HepG2 (cell line): ENCODE results near the gene PIGW. TPM values are rescaled to one million over a fixed set of nuclear protein-coding genes. Genes with fewer than 3 reads are reported as not detected.

ENCODE experiments used
- FOXO1 ChIP-seq: sonication (generic); formaldehyde crosslinking; IDR thresholded peaks from 2 replicates; pipeline ENCODE4 v1.4.0; 2020; ENCODE audit warnings: missing genetic modification reagents
- HHEX ChIP-seq: IDR thresholded peaks from 2 replicates; pipeline ENCODE4 v1.6.1; 2016; ENCODE audit warnings: control low read depth
- HNF4G ChIP-seq, 2 experiments: sonication (generic) in 1 of 2; formaldehyde crosslinking in 1 of 2; IDR thresholded peaks; 2 replicates each; pipeline versions ENCODE4 v1.4.0 to v1.6.1; 2011 to 2020; ENCODE audit warnings: borderline replicate concordance in 2 of 2, low read depth in 2 of 2, mild to moderate bottlenecking in 2 of 2, low read length in 1 of 2, missing genetic modification reagents in 1 of 2, moderate library complexity in 1 of 2
- KLF11 ChIP-seq: IDR thresholded peaks from 2 replicates; pipeline ENCODE4 v1.6.1; 2016; ENCODE audit warnings: missing compliant biosample characterization
- MEIS1 ChIP-seq: sonication (generic); formaldehyde crosslinking; IDR thresholded peaks from 2 replicates; pipeline ENCODE4 v1.9.0; 2021; ENCODE audit warnings: mild to moderate bottlenecking, missing genetic modification reagents, moderate library complexity, borderline replicate concordance
- NPAS2 ChIP-seq: sonication (generic); formaldehyde crosslinking; IDR thresholded peaks from 2 replicates; pipeline ENCODE4 v1.8.0; 2022; ENCODE audit warnings: mild to moderate bottlenecking, missing genetic modification reagents, borderline replicate concordance
- SNRNP70 ChIP-seq: fragments of 200-400 bp; formaldehyde crosslinking; IDR thresholded peaks from 2 replicates; pipeline ENCODE4 v1.6.1; 2017; ENCODE audit warnings: mild to moderate bottlenecking, low read depth, low read length, moderate library complexity
- TAF15 ChIP-seq: fragments of 200-400 bp; formaldehyde crosslinking; IDR thresholded peaks from one replicate; pipeline ENCODE4 v1.6.1; 2018; ENCODE audit warnings: mild to moderate bottlenecking, low read depth, low read length; ENCODE audit not compliant: poor library complexity, severe bottlenecking
- TBP ChIP-seq: sonication (generic); formaldehyde crosslinking; IDR thresholded peaks from 2 replicates; pipeline ENCODE4 v1.5.0; 2020; ENCODE audit warnings: missing genetic modification reagents
- THAP8 ChIP-seq: sonication (generic); formaldehyde crosslinking; IDR thresholded peaks from 2 replicates; pipeline ENCODE4 v1.5.1; 2020; ENCODE audit warnings: missing genetic modification reagents, mild to moderate bottlenecking, borderline replicate concordance
- TOE1 ChIP-seq: sonication (generic); formaldehyde crosslinking; IDR thresholded peaks from 2 replicates; pipeline ENCODE4 v1.4.0; 2020; ENCODE audit warnings: mild to moderate bottlenecking, missing genetic modification reagents
- U2AF1 ChIP-seq: fragments of 200-400 bp; formaldehyde crosslinking; optimal IDR thresholded peaks from 2 replicates; pipeline ENCODE3; 2017; ENCODE audit warnings: mild to moderate bottlenecking, low read depth, low read length
- ZBTB42 ChIP-seq: sonication (generic); formaldehyde crosslinking; IDR thresholded peaks from 2 replicates; pipeline ENCODE4 v1.5.0; 2020; ENCODE audit warnings: mild to moderate bottlenecking, missing genetic modification reagents
- ZKSCAN8 ChIP-seq: IDR thresholded peaks from 2 replicates; pipeline ENCODE4 v1.6.1; 2016; ENCODE audit warnings: borderline replicate concordance, missing genetic modification reagents, missing compliant biosample characterization
- ZNF160 ChIP-seq: sonication (generic); formaldehyde crosslinking; IDR thresholded peaks from 2 replicates; pipeline ENCODE4 v1.8.0; 2022; ENCODE audit warnings: mild to moderate bottlenecking, inconsistent platforms, missing genetic modification reagents
- ZNF619 ChIP-seq: sonication (generic); formaldehyde crosslinking; IDR thresholded peaks from 2 replicates; pipeline ENCODE4 v1.4.0; 2020; ENCODE audit warnings: mild to moderate bottlenecking, missing genetic modification reagents
- ZNF800 ChIP-seq: sonication (generic); formaldehyde crosslinking; IDR thresholded peaks from 2 replicates; pipeline ENCODE4 v1.4.0; 2020; ENCODE audit warnings: missing genetic modification reagents
- polyA plus RNA-seq, 8 experiments: library from polyadenylated mRNA; depleted of rRNA in 3 of 8; stranded (reverse) in 7 of 8; unstranded in 1 of 8; fragments of >200 nt; fragmentation: Illumina TruSeq in 4 of 8; extraction: Trizol in 4 of 8; gene quantifications; 2 replicates each; pipeline versions ENCODE4 v1.2.1 to v1.2.3, GENCODE V29; 2011 to 2016; ENCODE audit warnings: low read depth in 4 of 8, missing spikeins in 1 of 8, mixed read lengths in 1 of 8; ENCODE audit not compliant: insufficient read depth in 1 of 8
- total RNA-seq, 5 experiments: library from RNA; depleted of rRNA; stranded (reverse); fragments of >200 nt; fragmentation: Illumina TruSeq; extraction: Trizol; gene quantifications; 2 replicates each; pipeline ENCODE4 v1.2.3, GENCODE V29; 2016; ENCODE audit warnings: low read depth in 1 of 5
- TF ChIP-seq, protein P1 (sequence below), 2 experiments: sonication (generic) in 1 of 2; formaldehyde crosslinking in 1 of 2; IDR thresholded peaks; 2 replicates each; pipeline versions ENCODE4 v1.4.0 to v1.6.1; 2016 to 2020; ENCODE audit warnings: borderline replicate concordance in 1 of 2, low read depth in 1 of 2, mild to moderate bottlenecking in 1 of 2, missing genetic modification reagents in 1 of 2
- TF ChIP-seq, protein P2 (sequence below): sonication (generic); formaldehyde crosslinking; IDR thresholded peaks from 2 replicates; pipeline ENCODE4 v1.4.0; 2020; ENCODE audit warnings: mild to moderate bottlenecking, missing genetic modification reagents

PIGW gene
- total and polyA plus RNA-seq, 2 of the 13 experiments (the other 11 are each of a cell fraction or from before 2014, with no cell fraction given), result 9.0 to 24.0 TPM

DNA sequence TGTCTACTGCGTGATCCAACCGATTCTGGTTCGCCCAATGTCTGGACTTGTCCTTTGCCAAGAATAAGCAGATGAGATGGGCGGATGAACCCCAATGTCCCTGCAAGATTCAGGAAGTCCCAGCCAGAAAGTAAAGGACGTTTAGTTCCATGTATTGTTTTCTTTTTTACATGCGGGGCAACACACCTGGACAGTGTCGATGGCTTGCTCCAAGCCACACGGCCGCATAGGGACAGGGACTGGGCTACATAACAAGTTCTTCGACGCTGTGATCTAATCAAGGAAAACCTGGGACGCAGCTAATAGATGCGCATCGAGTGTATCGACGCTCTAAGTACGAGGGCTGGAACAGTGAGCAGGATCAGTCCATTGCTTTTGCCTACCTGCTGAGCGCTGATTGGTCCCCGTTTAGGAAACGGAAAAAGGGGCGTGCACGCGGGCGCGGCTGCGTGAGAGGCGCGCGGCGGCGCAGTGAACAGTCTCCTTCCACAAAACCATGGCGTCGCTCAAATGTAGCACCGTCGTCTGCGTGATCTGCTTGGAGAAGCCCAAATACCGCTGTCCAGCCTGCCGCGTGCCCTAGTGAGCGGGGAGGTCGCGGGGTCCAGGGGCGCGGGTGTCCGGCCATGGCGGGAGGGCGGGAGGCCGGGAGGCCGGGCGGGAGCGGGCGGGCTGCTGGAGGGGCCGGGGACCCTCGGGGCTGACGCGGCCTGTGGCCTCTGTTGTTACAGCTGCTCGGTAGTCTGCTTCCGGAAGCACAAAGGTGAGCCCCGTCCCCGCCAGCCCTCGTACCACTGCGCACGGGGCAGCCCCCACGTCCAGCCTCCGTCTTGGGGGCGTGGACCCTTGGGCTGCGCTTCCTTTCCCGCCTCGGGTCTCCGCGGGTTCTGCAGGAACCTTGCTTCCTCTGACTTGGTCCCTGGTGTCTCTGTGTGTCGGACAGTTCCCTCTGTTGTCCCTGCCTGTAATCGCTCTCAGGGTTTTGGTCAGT is 48.3 kb upstream of the PIGW start, which contains the start of gene ZNHIT3 (continued):
- TF ChIP-seq ZBTB42 (CRISPR knock-in tag), result no peak; the same call in 1 of the 2 replicates
- no peak for TF ChIP-seq NPAS2
- no peak for TF ChIP-seq ZNF800 (CRISPR knock-in tag)
- TF ChIP-seq MEIS1 (CRISPR knock-in tag), result no peak
- 0 out of 2 replicates have a peak, but pooled peaks have one; percentile 23 for TF ChIP-seq HNF4G (IDR thresholded peaks at IDR 0.05; ENCODE audit: borderline replicate concordance, low read depth, low read length)
- TF ChIP-seq HNF4G (CRISPR knock-in tag; IDR thresholded peaks at IDR 0.05; ENCODE audit: borderline replicate concordance, low read depth), result no peak; the same call in 1 of the 2 replicates
- no peak for TF ChIP-seq ZNF619 (CRISPR knock-in tag)
- no peak for TF ChIP-seq TBP (CRISPR knock-in tag)
- TF ChIP-seq THAP8 (CRISPR knock-in tag), result peak; percentile 41; the same call in 1 of the 2 replicates
- peak; percentile 62; the same call in 1 of the 2 replicates for TF ChIP-seq HHEX (CRISPR knock-in tag)
- TF ChIP-seq ZKSCAN8 (CRISPR knock-in tag), result no peak; the same call in 1 of the 2 replicates
- TF ChIP-seq, protein P1, sequence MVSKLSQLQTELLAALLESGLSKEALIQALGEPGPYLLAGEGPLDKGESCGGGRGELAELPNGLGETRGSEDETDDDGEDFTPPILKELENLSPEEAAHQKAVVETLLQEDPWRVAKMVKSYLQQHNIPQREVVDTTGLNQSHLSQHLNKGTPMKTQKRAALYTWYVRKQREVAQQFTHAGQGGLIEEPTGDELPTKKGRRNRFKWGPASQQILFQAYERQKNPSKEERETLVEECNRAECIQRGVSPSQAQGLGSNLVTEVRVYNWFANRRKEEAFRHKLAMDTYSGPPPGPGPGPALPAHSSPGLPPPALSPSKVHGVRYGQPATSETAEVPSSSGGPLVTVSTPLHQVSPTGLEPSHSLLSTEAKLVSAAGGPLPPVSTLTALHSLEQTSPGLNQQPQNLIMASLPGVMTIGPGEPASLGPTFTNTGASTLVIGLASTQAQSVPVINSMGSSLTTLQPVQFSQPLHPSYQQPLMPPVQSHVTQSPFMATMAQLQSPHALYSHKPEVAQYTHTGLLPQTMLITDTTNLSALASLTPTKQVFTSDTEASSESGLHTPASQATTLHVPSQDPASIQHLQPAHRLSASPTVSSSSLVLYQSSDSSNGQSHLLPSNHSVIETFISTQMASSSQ (IDR thresholded peaks at IDR 0.05; ENCODE audit: low read depth), result no peak
- TF ChIP-seq, protein P1 (CRISPR knock-in tag; IDR thresholded peaks at IDR 0.05; ENCODE audit: borderline replicate concordance), result peak; percentile 46; the same call in 1 of the 2 replicates
- no peak for TF ChIP-seq FOXO1
- no peak for TF ChIP-seq ZNF160
- TF ChIP-seq KLF11 (CRISPR knock-in tag), result peak; percentile 88
- TF ChIP-seq TOE1 (CRISPR knock-in tag), result no peak
- TF ChIP-seq, protein P2, sequence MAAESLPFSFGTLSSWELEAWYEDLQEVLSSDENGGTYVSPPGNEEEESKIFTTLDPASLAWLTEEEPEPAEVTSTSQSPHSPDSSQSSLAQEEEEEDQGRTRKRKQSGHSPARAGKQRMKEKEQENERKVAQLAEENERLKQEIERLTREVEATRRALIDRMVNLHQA (CRISPR knock-in tag), result no peak
- TF ChIP-seq SNRNP70, result no peak
- no peak for TF ChIP-seq U2AF1
- TF ChIP-seq TAF15, result no peak
